Left ventricle myocardium superior (tissue), 1 donor: Measurements from ENCODE around the gene DIDO1. TPM values are rescaled to one million over a fixed set of nuclear protein-coding genes. Genes with fewer than 3 reads are reported as not detected.
A peak's percentile ranks its signal among the peaks of the same experiment; 100 is the strongest.
"Not testable (repeated sequence)": the region's sequence is repeated elsewhere in the genome, so short reads cannot be mapped to it uniquely, and the experiment has no call there.

Experiments used
- ATAC-seq: fragments of 200-7000 bp; cut with Tn5 transposase; one replicate; pipeline ENCODE4 v1.9.1; 2020; ENCODE audit warnings: mild to moderate bottlenecking, moderate library complexity
- DNase-seq: peaks from one replicate; pipeline ENCODE4 v3.0.0-alpha.2; 2020
- intact Hi-C: fragments of 100-400 bp; cut with micrococcal nuclease; formaldehyde crosslinking; loops from one replicate; pipeline ENCODE4 v1.11.0; 2022
- total RNA-seq: library from RNA; stranded (reverse); fragmentation: NEBNext Ultra II Directional; extraction: Animal tissue kit (Norgen Biotek cat#: 25700); gene quantifications from one replicate; pipeline ENCODE4 v1.2.1, GENCODE V29; 2021
- donor health status: DM: no; HTN: yes; CAD: no; lungs with severe emphysema.

DIDO1 gene
- total RNA-seq, 1 donor from 2014 or later = 38.3 TPM

- intact Hi-C loops = no loop called here
- DNase-seq (peak; percentile 99), ATAC-seq (peak; percentile 95)
Observed at GRCh38 chr20:62937268-62938104, 11.2 kb upstream of the DIDO1 start.

- ATAC-seq = no peak
- intact Hi-C loops = no loop called here
- DNase-seq = no peak
Observed at GRCh38 chr20:62935968-62936585, 9.8 kb upstream of the DIDO1 start.

- ATAC-seq (no peak), DNase-seq (no peak)
- intact Hi-C loops = no loop called here
Observed at GRCh38 chr20:62935204-62935967, 9.1 kb upstream of the DIDO1 start.

- DNase-seq (no peak), ATAC-seq (no peak)
- intact Hi-C loops = no loop called here
Observed at GRCh38 chr20:62933966-62934365, 7.7 kb upstream of the DIDO1 start.

- intact Hi-C loops = no loop called here
- ATAC-seq (no peak), DNase-seq (no peak)
Observed at GRCh38 chr20:62931464-62931863, 5.2 kb upstream of the DIDO1 start.

- ATAC-seq = peak; percentile 66
- DNase-seq = peak; percentile 83
- intact Hi-C loops = no loop called here
Observed at GRCh38 chr20:62929051-62929538, 2.8 kb upstream of the DIDO1 start.

GRCh38 chr20:62928246-62928939 is 2.1 kb upstream of the DIDO1 start:
- DNase-seq (no peak), ATAC-seq (no peak)
- intact Hi-C loops = no loop called here

GRCh38 chr20:62927128-62927705 is 912 bp upstream of the DIDO1 start:
- DNase-seq (no peak), ATAC-seq (no peak)
- intact Hi-C loops = no loop called here

GRCh38 chr20:62925420-62926228 is 681 bp downstream of the DIDO1 start:
- intact Hi-C loops = no loop called here
- ATAC-seq = peak; percentile 6

GRCh38 chr20:62925076-62925419 is 1.3 kb downstream of the DIDO1 start:
- intact Hi-C loops = no loop called here
- no peak for DNase-seq
- no peak for ATAC-seq

More at GRCh38 chr20:62925420-62926228, 681 bp downstream of the DIDO1 start:
- DNase-seq = peak; percentile 56

GRCh38 chr20:62924442-62925075 is 1.7 kb downstream of the DIDO1 start:
- DNase-seq = no peak
- intact Hi-C loops = no loop called here
- ATAC-seq = no peak

GRCh38 chr20:62923669-62924441 is 2.5 kb downstream of the DIDO1 start:
- intact Hi-C loops = no loop called here
- no peak for DNase-seq

GRCh38 chr20:62923059-62923668 is 3.1 kb downstream of the DIDO1 start:
- DNase-seq, ATAC-seq, intact Hi-C loops: not testable (repeated sequence)

More at GRCh38 chr20:62923669-62924441, 2.5 kb downstream of the DIDO1 start:
- no peak for ATAC-seq

- intact Hi-C loops = no loop called here
- no peak for ATAC-seq
- DNase-seq = no peak
Observed at GRCh38 chr20:62922451-62922921, 3.8 kb downstream of the DIDO1 start.

GRCh38 chr20:62921119-62921687 is 5.1 kb downstream of the DIDO1 start:
- peak; percentile 48 for ATAC-seq
- intact Hi-C loops = no loop called here
- no peak for DNase-seq

GRCh38 chr20:62920039-62920645 is 6.2 kb downstream of the DIDO1 start:
- intact Hi-C loops = no loop called here
- no peak for ATAC-seq
- DNase-seq = no peak
